HG02588 (cell line): ENCODE measurements around the gene GPT2.
"Not testable (repeated sequence)": the region's sequence is repeated elsewhere in the genome, so short reads cannot be mapped to it uniquely, and the experiment has no call there.

Source experiments
- ATAC-seq: cut with Tn5 transposase; IDR thresholded peaks from one replicate; pipeline ENCODE4 v1.9.1; 2021; ENCODE audit warnings: mild to moderate bottlenecking, moderate library complexity; ENCODE audit not compliant: unreplicated experiment

GPT2 gene

DNA sequence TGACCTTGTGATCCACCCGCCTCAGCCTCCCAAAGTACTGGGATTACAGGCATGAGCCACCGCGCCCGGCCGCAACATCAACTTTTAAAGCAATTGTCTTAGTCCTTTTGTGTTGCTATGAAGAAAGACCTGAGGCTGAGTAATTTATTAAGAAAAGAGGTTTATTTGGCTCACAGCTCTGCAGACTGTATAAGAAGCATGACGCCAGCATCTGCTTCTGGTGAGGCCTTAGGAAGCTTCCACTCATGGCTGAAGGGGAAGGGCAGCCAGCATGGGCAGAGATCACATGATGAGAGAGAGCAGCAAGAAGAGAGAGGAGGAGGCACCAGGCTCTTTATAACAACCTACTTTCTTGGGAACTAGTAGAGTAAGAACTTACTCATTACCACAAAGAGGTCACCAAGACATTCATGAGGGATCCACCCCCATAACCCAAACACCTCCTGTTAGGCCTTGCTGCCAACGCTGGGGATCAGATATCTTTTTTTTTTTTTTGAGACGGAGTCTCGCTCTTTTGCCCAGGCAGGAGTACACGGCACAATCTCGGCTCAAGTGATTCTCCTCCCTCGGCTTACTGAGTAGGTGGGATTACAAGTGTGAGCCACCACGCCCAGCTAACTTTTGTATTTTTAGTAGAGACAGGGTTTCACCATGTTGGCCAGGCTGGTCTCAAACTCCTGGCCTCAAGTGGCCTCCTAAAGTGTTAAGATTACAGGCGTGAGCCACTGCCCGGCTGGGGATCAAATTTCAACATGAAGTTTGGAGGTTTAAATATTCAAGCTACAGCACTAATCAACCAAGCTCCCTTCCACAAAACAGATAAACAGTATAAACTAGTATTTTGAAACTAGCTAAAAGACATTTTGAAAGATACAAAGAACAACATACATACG, 21.4 kb upstream of the GPT2 start:
- ATAC-seq: no peak

DNA sequence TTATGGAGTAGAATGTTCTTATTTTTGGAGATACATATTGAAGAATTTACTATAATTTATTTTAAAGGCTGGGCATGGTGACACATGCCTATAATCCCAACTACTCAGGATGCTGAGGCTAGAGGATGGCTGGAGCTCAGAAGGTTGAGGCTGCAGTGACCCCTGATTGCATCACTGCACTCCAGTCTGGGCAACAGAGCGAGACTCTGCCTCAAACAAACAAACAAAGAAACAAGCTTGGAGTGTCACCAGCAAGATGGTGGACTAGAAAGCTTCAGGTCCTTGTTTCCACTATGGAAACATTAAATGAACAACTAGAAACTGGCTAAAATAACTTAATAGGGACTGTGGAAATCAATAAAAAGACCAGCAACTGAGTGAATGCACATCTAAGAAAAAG, 17.9 kb upstream of the GPT2 start:
- no peak for ATAC-seq

DNA sequence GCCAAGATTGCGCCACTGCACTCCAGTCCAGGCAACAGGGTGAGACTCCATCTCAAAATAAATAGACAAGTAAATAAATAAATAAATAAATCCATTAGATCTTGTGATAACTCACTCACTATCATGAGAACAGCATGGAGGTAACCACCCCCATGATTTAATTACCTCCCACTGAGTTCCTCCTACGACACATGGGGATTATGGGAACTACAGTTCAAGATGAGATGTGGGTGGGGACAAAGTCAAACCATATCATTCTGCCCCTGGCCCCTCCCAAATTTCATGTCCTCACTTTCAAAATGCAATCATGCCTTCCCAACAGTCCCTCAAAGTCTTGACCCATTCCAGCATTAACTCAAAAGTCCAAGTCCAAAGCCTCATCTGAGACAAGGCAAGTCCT, 16.7 kb upstream of the GPT2 start:
- ATAC-seq: not testable (repeated sequence)

DNA sequence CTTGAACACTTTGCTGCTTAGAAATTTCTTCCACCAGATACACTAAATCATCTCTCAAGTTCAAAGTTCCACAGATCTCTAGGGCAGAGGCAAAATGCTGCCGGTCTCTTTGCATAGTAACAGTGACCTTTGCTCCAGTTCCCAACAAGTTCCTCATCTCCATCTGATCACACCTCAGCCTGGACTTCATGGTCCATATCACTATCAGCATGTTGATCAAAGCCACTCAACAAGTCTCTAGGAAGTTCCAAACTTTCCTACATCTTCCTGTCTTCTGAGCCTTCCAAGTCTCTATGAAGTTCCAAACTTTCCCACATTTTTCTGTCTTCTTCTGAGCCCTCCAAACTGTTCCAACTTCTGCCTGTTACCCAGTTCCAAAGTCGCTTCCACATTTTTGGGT, 15.3 kb upstream of the GPT2 start:
- ATAC-seq: not testable (repeated sequence)

DNA sequence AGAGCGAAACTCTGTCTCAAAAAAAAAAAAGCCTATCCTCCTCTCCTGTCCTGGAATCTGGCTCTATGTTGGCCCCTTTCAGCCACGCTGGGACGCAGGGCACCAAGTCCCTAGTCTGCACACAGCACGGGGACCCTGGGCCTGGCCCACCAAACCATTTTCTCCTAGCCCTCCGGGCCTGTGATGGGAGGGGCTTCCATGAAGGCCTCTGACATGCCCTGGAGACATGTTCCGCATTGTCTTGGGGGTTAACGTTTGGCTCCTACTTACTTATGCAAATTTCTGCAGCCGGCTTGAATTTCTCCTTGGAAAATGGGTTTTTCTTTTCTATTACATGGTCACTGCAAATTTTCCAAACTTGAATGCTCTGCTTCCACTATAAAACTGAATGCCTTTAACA, 12.6 kb upstream of the GPT2 start:
- no peak for ATAC-seq

DNA sequence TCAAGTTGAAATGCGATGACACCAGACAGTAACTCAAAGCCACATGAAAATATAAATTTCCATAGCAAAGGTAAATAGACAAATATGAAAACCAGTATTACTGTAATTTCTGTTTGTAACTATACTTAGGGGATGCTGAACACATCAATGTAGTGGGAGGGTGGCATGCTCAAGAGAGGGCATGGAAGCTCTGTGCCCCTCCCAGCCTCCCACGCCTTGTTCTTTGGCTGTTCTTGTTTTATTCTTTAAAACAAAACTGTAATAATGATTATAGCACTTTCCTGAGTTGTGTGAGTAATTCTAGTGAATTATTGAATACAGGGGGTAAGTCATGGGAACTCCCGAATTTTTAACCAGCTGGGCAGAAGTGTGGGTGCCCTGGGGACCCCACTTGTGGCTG, 11.0 kb upstream of the GPT2 start:
- ATAC-seq: no peak

DNA sequence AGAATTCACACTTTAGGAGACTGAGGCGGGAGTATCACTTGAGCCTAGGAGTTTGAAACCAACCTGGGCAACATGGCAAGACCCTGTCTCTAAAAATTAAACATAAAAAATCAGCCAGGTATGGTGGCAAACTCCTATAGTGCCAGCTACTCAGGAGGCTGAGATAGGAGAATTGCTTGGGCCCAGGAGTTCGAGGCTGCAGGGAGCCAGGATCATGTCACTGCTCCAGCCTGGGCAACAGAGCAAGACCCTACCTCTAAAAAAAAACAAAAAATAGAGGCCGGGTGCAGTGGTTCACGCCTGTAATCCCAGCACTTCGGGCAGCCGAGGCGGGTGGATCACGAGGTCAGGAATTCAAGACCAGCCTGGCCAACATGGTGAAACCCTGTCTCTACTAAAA, 8.9 kb upstream of the GPT2 start:
- no peak for ATAC-seq

DNA sequence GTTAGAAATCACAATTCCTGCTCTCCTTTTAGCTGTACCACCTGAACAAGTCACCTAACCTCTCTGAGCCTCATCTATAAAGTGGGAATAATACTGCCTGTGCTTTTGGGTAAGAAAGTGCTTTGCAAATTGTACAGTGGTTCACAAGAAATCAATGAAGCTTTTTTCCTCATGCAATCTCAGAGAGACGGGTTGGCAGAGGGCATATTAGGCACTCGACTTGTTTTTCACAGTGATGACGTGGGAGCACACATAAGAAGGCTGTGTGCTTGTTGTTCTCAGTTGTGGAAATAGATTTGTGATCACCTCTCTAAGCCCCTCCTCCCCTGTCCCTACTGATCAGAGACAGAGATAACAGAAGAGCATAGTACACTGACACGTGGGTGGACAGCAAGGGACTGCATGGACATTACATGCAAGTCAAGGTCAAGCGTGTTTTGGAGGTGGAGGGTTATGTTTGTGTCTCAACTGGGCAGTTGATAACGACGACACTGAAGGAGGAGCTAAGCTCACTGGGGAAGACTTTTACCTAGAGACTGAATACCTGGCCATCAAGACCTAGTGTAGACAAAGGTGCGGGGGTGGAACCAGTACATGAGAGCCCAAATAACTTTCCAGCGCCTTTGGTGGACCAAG, 1.7 kb upstream of the GPT2 start:
- ATAC-seq: no peak

DNA sequence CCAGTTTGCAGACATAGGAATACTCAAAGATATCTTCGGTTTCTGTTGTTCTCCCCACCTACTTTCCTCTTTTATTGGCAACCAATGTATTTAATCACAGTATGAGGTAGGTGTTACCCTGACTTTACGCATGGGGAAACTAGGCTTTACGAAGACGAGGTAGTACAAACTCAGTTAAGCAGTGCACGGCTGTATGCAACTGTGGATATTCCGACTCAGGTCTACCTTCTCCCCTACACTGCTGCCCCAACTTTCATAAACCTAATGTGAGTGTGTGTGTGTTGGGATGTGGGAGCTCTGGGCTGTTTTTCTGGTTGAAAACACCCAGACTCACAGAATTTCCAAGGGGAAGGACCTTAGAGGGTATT, 1.2 kb upstream of the GPT2 start:
- no peak for ATAC-seq

DNA sequence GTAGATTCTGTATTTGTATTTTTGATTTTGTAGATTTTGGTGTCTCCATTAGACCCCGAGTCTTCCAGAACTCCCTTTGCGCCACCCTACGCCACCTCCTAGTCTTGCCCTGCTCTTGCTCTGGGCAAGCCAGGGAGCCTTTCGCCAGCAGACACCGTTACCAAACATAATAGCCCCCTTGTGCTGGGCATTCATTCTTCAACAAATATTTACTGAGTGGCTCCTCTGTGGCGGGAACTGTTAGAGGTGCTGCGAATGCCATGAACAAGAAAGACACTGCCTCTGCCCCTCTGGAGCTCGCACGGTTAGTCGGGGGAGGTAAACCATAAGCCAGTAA, 841 bp upstream of the GPT2 start:
- no peak for ATAC-seq

DNA sequence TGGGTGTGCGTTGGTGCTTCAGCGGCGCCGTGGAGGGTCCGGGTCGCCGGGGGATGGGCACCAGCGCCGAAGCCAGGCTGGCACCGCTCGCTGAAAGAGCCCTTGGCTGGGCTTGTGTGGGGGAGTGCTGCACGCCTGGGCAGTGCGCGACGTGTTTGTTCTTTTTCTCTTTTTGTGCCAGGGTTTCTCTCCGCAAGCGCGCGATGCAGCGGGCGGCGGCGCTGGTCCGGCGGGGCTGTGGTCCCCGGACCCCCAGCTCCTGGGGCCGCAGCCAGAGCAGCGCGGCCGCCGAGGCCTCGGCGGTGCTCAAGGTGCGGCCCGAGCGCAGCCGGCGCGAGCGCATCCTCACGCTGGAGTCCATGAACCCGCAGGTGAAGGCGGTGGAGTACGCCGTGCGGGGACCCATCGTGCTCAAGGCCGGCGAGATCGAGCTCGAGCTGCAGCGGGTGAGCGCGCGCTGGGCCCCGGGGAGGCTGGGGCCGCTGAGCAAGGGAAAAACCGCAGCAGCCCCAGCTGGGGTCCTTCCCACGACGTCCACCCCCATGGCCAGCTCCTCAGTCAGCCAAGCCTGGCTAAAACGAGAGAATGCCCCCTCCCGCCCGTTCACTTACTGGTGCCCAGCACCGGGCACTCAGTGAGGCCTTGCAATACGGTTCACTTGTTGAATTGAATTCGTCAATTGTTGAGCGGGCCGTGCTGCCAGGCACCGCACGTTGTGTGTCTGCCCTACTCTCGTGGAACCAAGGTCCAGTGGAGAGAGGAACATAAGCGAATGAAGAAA, 541 bp downstream of the GPT2 start:
- ATAC-seq: peak; percentile 12

DNA sequence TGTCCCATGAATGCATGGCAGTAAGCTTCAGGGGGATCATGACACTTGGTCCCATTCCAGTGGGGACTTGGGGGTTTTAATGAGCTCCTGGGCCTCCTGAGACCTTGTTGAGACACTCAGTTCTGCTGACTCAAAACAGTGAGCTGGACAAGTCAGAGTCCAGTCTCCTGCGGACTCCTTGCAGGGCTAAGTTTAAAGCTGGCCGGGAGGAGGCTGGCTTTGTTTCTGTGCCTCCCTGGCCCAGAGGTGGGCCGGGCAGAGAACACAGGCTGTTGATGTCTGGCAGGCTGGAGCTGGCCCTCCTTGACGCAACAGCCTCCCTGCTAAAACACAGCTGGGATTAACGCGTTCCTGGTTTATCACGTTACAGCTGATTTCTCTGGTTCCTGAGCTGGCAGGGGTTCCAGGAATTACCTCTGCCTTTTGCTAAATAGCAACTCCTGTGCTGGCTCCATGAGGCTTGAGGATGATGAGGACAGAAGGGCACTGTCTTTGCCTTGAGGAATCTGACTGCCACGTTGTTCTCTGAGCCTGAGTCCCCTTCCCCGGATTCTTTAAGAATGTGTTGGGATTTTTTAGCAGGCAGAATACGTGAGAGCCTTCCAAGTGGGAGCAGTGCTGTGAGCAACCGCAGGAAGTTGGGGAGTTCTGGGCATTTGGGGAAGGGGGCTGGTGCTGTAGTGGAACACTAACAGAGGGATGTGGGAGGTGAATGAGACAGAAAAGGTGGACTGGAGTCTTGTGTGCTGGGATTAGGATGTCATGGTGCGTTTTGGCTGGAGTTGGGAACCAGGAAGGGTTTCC, 2.0 kb downstream of the GPT2 start:
- ATAC-seq: no peak

DNA sequence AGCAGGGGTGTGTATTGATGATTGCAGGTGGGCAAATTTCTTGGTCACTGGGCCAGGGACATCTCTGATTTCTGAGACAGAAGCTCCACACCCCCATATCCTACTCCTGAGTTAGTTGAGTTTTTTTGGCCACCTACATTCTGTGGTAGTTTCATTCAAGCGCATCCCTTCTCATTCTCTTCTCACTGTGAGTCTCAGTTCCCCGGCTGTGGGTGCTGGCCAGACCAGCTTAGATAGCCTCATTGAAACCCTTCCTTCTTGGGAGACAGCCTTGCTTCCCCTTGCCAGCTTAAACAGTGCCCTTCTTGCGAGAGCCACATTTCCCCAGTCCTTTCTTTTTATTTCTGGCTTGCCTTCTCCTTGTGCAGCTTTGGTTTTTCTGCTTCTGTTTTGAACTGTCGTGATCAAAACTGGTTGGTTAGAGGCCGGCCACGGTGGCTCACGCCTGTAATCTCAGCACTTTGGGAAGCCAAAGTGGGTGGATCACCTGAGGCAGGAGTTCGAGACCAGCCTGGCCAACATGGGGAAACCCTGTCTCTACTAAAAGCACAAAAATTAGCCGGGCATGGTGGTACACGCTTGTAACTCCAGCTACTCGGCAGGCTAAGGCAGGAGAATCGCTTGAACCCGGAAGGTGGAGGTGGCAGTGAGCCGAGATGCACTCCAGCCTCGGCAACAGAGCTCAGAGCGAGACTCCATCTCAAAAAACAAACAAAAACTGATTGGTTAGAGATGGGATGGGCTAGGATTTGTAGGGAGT, 2.8 kb downstream of the GPT2 start:
- no peak for ATAC-seq

DNA sequence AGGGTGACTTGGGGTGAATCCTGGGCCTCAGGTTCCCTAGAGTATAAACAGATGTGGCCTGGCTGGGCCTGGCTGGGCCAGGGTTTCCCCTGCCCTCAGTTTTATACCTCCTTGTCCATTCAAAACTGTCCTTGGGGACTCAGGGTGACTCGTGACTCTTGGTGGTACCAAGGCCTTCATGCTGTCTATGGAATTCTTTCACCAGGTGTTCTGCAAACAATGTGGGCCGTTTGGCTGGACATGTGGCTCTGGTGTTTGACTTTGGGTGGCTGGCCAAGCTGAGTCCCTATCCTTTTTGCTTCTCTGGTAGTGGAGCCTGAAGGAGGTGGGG, 3.3 kb downstream of the GPT2 start:
- ATAC-seq: no peak

DNA sequence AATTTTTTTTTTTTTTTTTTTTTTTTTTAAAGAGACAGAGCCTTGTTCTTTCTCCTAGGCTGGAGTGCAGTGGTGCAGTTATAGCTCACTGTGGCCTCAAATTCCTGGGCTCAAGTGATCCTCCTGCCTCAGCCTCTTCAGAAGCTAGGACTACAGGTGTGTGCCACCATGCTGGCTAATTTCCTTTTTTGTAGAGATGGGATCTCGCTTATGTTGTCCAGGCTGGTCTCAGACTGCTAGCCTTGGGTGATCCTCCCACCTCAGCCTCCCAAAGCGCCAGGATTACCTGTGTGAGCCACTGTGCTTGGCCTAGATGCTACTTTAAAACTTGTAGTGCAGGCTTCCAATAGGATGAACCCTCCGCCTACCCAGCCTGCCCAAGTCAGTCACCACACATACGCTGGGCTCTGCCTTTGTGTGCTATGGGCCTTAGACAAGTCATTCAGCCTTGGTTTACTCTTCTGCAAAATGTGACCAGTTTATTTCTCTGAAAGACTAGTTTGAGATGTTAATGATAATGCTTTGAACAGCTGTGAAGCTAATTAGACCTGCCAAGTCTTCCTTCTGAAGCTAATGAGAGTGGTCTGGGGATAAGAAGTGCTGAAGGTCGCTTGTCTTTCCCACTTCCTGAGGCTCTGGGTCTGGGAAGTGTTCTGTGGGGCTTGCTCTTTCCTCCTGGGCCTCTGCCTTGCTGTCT, 5.2 kb downstream of the GPT2 start:
- ATAC-seq: no peak

DNA sequence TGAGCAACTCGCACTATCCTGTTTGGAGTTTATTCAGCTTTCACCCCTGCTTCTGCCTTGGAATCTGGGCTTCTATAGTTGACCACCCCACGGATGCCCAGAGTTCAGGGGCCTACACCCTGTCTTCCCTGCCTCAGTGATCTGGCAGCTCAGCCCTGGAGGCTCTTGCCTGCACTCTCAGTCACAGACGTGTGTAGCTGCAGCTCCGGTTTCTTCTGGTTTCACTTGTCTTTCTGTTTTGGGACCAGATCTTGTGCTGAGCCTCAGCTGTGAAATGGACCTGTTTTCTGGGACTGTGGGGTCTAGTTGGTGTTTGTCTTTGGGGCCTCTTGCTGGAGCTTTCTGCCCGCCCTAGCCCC, 5.8 kb downstream of the GPT2 start:
- no peak for ATAC-seq

DNA sequence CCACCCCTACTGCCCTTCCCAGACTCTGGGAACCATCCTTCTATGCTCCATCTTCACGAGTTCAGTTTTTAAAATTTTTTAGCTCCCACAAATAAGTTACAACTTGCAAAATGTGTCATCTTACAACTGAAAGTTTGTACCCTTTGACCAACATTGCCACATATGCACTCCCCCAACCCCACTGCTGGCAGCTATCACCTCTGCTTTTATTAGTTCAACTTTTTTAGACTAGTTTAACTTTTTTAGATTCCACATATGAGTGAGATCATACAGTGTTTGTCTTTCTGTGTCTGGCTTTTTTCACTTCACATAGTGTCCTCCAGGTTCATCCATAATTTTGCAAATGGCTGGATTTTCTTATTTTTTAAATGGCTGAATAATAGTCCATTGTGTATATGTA, 7.7 kb downstream of the GPT2 start:
- ATAC-seq: no peak

DNA sequence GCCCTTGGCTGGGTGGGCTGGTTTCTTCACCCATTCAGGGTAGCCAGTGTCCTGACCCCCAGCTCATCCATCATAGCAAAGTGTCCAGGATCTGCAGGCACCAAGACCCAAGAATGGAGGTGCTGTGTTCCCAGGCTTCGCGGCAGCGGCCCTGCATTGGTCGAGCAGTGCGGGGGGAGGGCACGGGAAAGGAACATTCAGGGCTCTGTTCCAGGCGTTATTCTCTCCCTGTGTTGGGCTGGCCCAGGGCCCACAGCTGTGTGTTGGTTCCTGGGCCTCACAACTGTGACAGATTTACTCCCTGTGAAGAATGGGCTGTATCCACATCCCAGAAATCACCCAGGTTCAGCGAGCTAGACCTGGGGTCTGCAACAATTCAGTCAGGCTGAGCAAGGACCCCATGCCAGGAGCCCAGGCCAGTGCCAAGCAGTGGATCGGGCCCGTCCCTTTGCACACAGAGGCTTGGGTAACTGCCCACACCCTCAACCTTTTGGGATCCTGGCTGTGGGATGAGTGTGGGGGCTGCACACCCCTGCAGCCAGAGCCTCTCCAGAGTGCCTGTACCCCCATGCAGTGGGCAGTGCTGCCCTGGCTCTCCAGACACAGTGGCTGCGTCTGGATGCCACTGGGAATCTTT, 10.0 kb downstream of the GPT2 start:
- ATAC-seq: no peak
